Activated gamma-delta T cell treated with anti-CD3 and anti-CD28 coated beads, Interleukin-2, amount 50 U/mL, for 16 hours (primary cell): Measurements from ENCODE around the gene COL25A1.
"Not testable (repeated sequence)": the region's sequence is repeated elsewhere in the genome, so short reads cannot be mapped to it uniquely, and the experiment has no call there.

Experiments used
- DNase-seq: peaks from one replicate; pipeline ENCODE4 v3.0.0-alpha.2; 2020; ENCODE audit warnings: low read depth

Gene COL25A1

DNA sequence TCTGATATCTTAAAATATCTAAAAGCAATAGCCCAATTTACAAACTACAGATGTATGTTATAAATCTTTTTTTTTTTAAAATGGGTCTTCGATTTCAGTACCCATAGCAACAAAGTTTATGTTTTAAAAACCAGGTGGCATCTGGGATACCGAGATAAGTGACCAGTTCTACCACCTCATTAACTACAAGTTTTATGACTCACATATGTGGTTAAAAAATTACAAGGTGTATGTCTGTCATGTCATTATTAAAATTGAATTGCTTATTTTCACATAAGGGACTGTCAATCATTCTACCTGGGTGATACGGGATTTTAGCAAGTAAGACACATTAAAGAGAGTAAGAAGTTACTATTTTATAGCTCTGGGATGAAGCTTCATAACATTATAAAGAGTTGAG lies 347.6 kb downstream of the COL25A1 start:
- DNase-seq, result no peak

DNA sequence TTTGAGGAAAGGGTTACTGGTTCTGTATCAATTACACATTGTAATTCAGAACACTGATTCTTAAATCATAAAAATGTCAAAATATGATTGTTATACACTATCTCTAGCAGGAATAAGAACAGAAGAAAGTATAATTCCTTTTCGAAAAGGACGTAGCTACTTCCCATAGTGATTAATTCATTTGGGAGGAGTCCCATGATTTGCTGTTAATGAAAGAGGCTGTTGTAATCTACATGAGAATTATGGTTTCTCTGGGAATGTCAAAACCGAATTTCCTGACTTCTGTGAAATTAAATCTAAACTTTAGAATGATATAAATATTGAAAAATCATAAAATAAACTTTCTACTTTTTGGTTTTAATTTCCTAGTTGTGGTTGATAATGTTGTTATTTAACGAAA lies 348.5 kb downstream of the COL25A1 start:
- no peak for DNase-seq

DNA sequence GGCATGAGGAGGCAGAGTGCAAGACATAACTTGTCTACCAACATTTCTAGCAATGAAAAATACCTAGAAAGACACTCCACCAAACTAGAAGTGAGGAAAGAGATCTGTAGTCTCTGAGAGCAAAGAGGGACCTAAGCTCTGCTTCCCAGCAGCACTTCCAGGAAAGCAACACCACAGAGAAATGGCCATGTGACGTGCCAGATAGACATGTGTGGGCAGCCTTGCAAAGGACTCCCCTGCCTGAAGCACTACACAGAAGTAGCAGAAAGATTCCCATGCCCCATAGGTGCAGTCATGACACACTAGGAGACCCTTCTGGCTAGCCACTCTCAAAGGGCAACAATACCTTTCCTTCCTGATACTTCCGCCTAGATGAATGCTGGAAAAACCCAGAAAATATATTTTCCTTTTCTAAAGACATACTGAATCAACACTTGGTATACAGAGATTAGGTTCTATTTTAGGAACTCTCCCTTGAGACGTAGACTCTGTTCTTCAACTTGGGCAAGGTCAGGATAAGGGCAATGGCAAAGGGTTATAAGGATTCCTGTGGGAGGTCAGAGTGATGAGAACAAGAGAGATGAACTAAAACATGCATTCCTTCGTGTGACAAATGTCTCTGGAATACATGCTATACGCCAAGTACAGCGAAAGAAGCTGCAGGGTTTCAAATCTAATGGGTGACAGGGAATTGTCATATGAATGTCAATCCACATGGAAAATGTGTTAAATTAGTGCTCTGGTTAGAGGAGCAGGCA lies 352.1 kb downstream of the COL25A1 start:
- DNase-seq, result no peak

DNA sequence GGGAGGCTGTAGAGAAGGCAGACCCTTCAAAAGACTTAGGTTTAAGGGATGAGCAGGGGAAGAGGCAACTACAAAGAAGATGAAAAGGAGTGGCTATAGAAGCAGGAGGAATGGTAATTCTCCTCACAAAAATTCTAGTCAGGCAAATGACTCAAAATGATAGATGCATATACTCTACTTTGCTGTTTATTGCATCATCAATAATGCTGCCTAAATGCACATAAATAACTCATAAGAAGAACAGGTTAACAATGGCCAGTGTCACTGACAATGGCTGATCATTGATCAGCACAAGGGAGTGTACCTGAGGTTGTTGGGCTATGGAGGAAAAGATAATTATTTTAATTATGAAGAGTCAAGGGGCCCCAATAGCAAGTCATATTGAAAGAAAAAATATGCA lies 354.9 kb downstream of the COL25A1 start:
- DNase-seq, result no peak

DNA sequence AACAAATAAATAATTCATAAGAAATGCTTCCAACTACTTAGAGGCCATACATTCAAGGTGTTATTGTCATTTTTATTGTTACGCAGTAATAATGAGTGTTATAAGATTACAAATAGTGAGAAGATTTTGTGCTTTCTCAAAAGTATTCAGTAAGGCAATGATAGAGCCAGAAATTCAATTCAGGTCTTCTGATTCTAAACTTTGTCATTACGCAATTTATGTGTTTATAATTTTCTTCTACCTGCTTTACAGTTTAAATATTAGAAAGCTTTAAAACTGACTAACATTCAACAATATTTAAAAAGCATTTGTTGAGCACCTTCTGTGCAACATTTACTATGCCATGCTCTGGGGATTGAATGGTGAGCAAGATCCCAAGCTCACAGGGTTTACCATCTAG lies 356.2 kb downstream of the COL25A1 start:
- no peak for DNase-seq

DNA sequence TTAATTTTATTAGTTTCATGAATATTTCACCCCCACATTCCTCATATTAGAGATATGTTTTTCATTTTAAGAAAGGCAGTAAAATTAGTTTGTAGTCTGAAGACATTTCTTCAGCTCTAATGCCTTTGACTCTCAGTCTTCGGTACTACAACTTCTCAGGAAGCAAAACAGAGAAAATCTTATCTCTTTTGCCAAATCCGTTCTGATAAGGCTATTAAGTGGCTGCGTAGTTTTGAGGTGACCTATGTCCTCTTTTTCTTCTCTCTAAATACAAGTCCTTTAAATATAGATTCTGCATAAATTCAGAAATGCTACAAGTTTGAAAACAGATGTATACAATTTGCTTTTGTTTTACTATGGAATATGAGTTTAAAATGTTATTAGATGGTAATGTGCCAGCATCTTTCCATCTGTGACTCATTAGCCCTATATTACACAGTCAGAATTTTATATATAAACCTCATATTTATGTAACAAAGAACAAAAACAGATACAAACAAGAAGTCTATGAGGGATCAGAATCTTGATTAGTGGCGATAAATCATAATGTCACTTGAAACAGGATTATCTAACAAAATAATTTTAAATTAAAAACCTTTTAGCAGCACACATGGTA lies 358.4 kb downstream of the COL25A1 start:
- DNase-seq, result no peak

DNA sequence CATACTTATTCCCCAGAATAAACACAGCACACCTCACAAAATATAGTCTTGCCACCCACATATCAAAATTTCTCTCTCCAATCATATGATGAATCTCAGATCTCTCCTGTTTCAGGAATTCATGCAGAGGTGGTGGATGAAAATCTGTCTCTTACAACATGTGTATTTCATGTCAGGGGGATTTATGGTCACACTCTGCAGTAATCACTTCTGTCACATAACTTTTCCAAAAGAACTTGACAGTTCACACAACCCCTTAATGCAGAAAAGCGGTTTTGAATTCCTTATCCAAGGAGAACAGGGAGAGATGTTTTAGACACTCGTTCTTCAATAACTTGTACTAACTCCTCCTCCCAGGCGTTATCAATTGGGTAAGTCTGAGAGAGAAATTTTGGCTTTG lies 359.1 kb downstream of the COL25A1 start:
- no peak for DNase-seq

DNA sequence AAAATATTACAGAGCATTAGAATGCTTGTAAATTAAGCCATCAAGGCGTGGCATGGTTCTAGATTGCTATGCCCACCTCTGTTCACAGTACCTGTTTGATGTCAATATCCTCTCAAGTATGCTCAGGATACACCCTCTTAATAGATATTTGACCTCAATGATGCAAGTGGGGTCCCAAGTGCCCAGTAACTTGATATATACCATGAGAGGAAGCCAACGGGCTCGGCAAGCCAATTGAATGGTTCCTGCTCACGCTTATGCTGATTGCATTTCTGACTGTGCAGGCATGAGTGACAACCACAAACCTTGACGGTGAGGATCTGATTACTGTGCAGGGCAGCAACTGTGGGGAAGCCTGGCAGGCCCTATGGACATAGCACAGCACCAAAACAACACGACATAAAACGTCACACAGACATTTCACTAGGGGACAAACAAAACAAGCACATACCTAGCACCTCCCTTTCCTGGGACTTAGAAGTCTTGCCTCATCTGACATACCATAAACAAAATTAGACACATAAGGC lies 360.5 kb downstream of the COL25A1 start:
- no peak for DNase-seq

DNA sequence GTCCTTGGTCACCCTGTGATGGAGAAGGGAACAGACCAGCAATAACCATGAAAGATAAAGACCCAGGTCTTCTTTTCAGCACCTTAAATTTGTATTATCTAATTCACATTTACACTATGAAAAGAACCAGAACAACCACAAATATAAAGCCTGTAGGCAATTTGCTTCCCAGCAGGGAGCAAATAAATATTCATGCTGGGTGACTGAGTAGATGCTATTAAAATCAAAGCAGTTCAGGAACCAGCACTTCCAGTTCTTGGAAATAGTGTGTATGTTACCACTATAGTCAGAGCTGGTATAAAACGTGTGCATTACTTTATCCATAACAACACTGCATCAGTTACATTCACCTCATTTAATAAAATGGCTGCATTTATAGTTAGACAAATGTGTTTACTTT lies 361.8 kb downstream of the COL25A1 start:
- no peak for DNase-seq

DNA sequence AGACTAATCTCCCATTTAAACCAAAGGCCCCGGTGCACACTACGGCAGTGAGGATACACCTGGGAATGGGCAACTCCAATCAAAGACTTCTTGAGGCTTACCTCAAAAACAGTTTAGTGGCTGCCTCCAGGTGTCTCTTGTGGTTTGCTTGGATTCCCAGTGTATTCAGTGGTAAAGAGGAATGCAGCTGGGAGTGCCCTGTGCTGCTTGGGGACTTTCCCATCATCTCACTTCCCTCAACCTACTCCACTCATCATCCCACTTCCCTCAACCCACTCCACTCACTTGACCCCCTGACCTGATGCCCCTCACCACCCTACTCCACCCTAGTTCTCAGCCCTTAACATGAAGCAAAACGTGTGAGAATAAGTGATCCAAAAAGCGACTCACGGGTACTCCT lies 362.3 kb downstream of the COL25A1 start:
- no peak for DNase-seq

DNA sequence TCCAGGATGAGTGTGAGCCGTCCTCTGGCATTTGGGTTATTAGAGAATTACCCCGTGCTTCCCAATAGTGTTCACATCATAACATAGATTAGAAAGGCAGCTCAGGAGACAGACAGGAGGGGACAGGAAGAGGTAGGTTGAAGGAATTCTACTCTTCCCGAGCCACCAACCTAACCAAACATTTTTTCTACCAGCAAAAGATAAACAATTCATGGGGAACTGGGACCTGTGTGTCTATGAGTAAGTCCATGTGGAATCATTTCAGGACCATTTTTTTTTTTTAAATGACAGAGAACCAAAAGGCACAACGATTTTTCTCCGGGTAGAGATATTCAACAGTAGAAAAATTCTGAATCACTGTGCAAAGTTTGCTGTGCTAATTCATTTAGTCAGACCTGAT lies 365.4 kb downstream of the COL25A1 start:
- no peak for DNase-seq

DNA sequence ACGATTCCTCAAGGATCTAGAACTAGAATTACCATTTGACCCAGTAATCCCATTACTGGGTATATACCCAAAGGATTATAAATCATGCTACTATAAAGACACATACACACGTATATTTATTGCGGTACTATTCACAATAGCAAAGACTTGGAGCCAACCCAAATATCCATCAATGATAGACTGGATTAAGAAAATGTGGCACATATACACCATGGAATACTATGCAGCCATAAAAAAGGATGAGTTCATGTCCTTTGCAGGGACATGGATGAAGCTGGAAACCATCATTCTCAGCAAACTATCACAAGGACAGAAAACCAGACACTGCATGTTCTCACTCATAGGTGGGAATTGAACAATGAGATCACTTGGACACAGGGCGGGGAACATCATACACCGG lies 368.5 kb downstream of the COL25A1 start:
- not testable (repeated sequence) for DNase-seq

DNA sequence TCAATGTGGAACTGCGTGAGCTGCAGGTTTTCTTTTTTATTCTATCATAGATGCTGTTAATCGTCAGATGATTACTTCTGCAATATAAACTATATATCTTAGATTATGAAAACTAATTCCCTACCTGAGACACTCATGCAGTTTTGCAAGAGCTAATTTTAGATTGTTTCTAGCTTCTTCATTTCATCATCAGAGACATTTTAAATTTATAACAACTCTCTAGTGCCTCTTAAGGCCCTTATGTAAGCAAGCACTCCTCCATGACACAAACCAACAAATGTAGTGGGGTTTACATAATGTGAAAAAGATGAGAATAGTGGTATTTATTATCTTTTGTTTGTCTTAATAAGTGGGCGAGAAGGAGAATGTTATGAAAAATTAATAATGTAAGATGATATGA lies 369.4 kb downstream of the COL25A1 start:
- no peak for DNase-seq

DNA sequence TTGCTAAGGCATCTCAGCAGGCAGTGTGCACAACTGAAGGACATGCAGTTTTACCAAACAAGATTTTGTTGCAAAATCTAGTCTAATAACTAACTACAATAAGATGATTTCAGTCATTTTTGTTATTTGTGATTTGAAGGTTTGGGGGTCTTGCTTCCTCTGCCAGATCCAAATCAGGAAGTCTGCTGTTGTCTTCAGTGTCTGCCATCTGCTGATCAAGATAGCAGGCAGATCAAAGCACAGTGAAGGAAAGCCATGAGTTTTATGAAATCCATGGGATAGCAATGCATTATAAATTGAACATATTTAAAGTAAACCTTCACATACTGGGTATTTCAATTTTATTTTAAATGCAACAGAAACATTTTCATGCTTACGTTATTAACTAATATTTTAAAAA lies 370.5 kb downstream of the COL25A1 start:
- no peak for DNase-seq

DNA sequence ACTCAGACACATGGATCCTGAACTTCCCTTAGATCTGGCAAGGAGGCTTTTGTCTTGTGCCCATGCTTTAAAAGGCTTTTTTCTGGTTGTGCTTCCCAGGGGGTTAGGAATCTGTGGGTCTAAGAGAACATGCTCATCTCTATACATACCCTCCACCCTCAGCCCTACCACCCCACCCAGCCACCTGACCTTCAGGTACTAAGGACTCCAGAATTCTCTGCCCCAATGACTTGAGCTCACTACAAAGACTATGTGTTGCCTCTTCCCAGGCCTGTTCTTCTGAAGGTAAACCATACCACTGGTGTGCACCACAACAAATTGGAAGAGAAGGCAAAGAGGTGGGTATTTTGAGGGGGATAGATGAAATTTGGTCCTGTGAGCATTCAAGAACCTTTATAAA lies 372.3 kb downstream of the COL25A1 start:
- DNase-seq, result no peak

DNA sequence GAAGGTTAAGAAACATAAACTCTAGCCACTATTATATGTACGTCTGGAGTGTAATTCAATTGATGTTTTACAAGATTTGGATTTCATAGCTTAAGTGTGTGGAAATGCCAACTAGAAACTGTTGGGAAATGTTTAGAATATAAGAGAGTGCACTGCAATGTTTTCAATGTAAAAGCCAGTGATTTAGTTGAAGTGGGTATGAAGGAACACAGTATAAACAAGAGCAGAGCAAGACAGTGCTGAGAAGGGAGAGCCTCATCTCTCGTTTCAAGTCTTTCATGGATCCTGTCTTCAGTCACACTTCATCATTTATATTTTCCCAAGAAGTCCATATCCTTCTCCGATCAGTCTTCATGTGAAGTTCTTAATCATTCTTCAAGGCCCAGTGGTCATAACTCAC lies 375.7 kb downstream of the COL25A1 start:
- DNase-seq, result no peak

DNA sequence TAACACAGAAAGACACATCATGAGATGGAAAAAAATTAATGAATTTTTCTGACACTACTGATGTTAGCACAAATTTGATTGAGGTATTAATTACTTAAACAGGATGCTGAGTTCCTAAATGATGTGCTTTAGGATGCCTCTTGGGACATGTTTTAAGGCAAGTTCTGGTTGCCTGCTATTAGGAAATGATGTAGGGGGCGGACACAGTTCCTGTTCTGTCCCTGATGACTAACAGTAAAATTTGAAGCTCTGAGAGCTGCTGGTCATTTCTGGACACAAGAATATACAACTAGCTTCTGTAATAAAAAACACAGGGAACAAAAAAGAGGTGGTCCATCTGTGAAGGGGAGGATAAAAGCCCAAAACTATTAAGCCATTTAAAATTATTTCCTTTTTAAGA lies 376.4 kb downstream of the COL25A1 start:
- DNase-seq, result no peak

DNA sequence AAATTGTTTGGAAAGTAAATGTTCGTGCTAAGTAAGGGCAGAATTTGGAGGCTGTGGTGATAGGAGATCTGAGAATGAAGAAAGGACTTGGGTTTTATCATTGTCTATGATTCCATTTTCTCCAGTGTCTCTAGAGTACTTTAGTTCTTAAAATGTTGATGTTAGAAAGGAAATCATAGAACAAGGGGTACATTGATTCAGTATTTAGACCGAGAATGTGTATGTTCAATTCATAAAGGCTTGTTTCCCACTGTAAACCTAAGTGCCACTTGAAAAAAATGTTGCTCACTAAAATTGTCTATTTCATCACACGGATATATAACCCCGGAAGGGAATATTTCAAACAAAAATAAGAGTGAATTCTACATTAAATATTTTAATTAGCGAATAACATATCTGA lies 380.3 kb downstream of the COL25A1 start:
- DNase-seq, result no peak

DNA sequence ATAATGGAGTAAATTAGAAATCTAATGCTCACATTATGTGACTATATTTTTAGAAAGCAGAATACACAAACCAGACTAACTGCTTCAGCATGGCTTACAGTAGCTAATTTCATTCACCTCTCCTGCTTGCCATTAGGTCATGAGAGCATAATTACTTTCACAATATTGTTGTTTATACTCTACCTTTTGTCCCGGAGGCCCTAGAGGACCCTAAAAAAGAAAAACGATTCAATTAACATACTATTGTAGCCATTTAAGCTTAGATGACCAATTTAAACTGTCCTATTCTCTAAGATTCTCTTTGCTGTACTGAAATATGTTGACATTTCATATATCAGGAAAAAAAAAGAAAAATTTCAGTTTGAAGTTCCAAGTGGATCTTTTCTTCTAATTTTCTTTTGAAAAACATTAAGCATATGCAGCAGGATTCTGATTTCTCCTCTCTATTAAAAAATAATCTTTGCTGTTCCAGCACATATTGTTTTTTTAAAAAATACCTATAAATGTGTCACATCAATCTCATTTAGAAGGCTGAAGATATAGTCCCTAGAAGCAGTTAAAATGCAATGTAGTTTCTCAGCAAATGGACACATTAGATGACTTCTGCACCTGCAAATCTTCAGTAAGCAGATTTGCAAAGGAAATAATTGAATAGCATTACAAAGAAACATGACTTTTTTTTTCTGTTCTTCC lies 381.9 kb downstream of the COL25A1 start:
- no peak for DNase-seq

DNA sequence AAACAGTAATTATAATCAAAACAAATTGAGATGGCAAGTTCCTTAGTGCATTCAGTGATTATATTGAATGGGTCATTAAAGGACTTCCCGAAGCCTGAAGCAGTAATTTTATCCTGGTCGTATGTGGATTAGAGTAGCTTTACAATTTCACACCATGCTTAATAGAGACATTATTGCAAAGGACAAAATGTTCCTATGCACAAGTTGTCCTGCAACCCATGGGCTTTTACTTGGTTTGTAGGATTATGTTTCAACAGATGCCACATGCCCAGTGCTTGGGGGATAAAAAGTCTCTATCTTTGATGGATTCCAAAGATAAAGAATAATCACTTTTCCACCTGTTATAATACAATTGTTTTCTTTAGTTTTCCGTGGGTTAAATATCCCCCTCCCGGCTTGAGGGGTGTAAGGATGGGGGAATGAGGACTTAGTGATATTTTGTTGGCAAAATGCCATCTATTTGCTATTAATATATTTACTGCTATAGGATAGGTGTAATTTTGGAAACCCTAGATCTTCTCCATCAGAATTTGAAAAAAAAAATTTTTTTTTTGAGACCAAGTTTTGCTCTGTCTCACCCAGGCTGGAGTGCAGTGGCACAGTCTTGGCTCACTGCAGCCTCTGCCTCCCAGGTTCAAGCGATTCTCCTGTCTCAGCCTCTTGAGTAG lies 383.1 kb downstream of the COL25A1 start:
- DNase-seq, result no peak

DNA sequence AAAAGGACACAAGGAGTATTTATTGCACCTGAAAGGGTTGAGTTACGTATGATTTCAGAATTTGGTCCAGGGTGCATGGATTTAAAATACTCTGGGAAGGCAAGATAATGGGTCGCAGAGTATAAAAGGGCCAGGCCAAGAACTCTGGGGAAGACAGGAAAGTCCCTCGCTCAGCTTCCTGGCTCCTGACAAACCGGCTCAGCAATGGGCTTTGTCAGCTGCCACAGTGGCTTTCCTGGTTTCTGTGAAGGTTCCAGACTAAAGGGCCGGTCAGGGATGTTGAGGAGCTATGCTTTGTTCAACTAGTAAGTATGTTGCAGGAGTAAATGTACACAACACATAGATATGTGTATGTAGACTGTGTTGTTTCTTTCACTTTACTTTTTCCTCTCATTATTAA lies 385.2 kb downstream of the COL25A1 start:
- no peak for DNase-seq

DNA sequence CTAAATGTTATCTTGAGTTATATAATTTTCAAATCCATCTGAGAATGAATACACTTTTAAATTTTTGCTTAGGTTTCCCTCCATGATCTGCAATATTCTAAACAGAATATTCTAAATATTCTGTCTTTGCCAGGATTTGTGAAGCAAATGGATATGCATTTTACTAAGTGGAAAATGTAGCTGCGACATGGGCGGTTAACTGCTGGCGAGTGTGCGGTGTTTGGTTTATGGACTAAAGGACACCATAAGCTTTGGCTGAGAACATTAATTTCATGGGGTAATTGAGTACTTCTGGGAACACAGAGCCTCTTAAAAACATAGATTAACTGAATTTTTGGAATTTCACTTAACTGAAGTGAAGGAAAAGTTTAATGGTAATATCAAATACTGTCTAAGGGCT lies 385.8 kb downstream of the COL25A1 start:
- DNase-seq, result no peak
